K562 (cell line): ENCODE data around the gene AP2M1. TPM values are rescaled to one million over a fixed set of nuclear protein-coding genes. Genes with fewer than 3 reads are reported as not detected.
A peak's percentile ranks its signal among the peaks of the same experiment; 100 is the strongest.

Experiments
- ESRRA ChIP-seq: fragments of 450-650 bp; IDR thresholded peaks from 2 replicates; pipeline ENCODE4 v1.6.1; 2014; ENCODE audit warnings: low read depth, mild to moderate bottlenecking, moderate library complexity, borderline replicate concordance
- GTF2A2 ChIP-seq: IDR thresholded peaks from 2 replicates; pipeline ENCODE4 v1.6.1; 2016; ENCODE audit warnings: mild to moderate bottlenecking, missing genetic modification characterization, missing compliant biosample characterization
- HMG20A ChIP-seq: fragments of 450-650 bp; formaldehyde crosslinking; conservative IDR thresholded peaks from 2 replicates; pipeline ENCODE4 v1.4.0; 2020; ENCODE audit warnings: mild to moderate bottlenecking, mixed read lengths
- KDM5B ChIP-seq: fragments of 200-600 bp; sonication (generic); IDR thresholded peaks from 2 replicates; pipeline ENCODE4 v1.6.1; 2012; ENCODE audit warnings: low read depth, mild to moderate bottlenecking, moderate library complexity, low read length, control low read depth, inconsistent platforms; ENCODE audit not compliant: insufficient replicate concordance
- LARP7 ChIP-seq: fragments of 450-650 bp; IDR thresholded peaks from 2 replicates; pipeline ENCODE4 v1.6.1; 2016
- MAZ ChIP-seq, 2 experiments: fragments of 450-650 bp in 1 of 2; sonication (generic) in 1 of 2; formaldehyde crosslinking; IDR thresholded peaks in 1 of 2; conservative IDR thresholded peaks in 1 of 2; 2 replicates each; pipeline versions ENCODE4 v1.4.0 to v1.5.0; 2020; ENCODE audit warnings: mild to moderate bottlenecking in 1 of 2, missing genetic modification reagents in 1 of 2
- PHF8 ChIP-seq: fragments of 200-600 bp; sonication (generic); IDR thresholded peaks from 2 replicates; pipeline ENCODE4 v1.6.1; 2012; ENCODE audit warnings: mixed run types, mild to moderate bottlenecking, inconsistent platforms, low read length, moderate library complexity, borderline replicate concordance
- RBM22 ChIP-seq: fragments of 200-400 bp; formaldehyde crosslinking; IDR thresholded peaks from 2 replicates; pipeline ENCODE4 v1.6.1; 2018; ENCODE audit warnings: low read length, low read depth; ENCODE audit not compliant: poor library complexity, severe bottlenecking
- TEAD4 ChIP-seq, 2 experiments: sonication (generic) in 1 of 2; formaldehyde crosslinking in 1 of 2; IDR thresholded peaks; 2 replicates each; pipeline versions ENCODE4 v1.6.1 to v1.8.0; 2012 to 2022; ENCODE audit warnings: borderline replicate concordance in 1 of 2, inconsistent platforms in 1 of 2, low read length in 1 of 2, mild to moderate bottlenecking in 1 of 2, missing genetic modification reagents in 1 of 2
- ZNF133 ChIP-seq: fragments of 250-450 bp; sonication (Bioruptor Pico); IDR thresholded peaks from 2 replicates; pipeline ENCODE4 v1.4.0; 2020; ENCODE audit warnings: mild to moderate bottlenecking
- ZNF407 ChIP-seq: fragments of 450-650 bp; IDR thresholded peaks from 2 replicates; pipeline ENCODE4 v1.6.1; 2016; ENCODE audit warnings: low read depth
- ZNF436 ChIP-seq: fragments of 250-450, 450-650 bp; sonication (Bioruptor Pico); formaldehyde crosslinking; IDR thresholded peaks from 2 replicates; pipeline ENCODE4 v1.7.0; 2020; ENCODE audit warnings: mild to moderate bottlenecking
- ZNF75A ChIP-seq: fragments of 450-650 bp; formaldehyde crosslinking; IDR thresholded peaks from 2 replicates; pipeline ENCODE4 v1.4.0; 2020; ENCODE audit warnings: mild to moderate bottlenecking
- polyA plus RNA-seq, 8 experiments: library from polyadenylated mRNA; depleted of rRNA in 4 of 8; stranded (reverse) in 5 of 8; unstranded in 3 of 8; fragments of >200 nt; fragmentation: Nextera tagmentation in 2 of 8; fragmentation: Illumina TruSeq in 1 of 8; extraction: Ambion mirVana in 2 of 8; extraction: Trizol in 1 of 8; gene quantifications; 2 replicates each; pipeline versions ENCODE4 v1.2.1 to v1.2.3, GENCODE V29; 2011 to 2014; ENCODE audit warnings: inconsistent platforms in 1 of 8, missing spikeins in 1 of 8
- total RNA-seq, 7 experiments: library from RNA; depleted of rRNA in 6 of 7; stranded (reverse); fragments of >200 nt in 6 of 7; fragmentation: Illumina TruSeq in 2 of 7; extraction: Trizol in 2 of 7; gene quantifications; 2 replicates each; pipeline versions ENCODE4 v1.2.1 to v1.2.3, GENCODE V29; 2011 to 2021; ENCODE audit warnings: low replicate concordance in 1 of 7
- TF ChIP-seq, protein P1 (sequence below): fragments of 450-650 bp; IDR thresholded peaks from 2 replicates; pipeline ENCODE4 v1.6.1; 2016; ENCODE audit warnings: antibody characterized with exemption
- TF ChIP-seq, protein P2 (sequence below): fragments of 250-450 bp; sonication (Bioruptor Pico); IDR thresholded peaks from 2 replicates; pipeline ENCODE4 v1.5.0; 2020; ENCODE audit warnings: mild to moderate bottlenecking, borderline replicate concordance

AP2M1 gene
- total and polyA plus RNA-seq, 9 of the 15 experiments (the other 6 are each of a cell fraction or from before 2014, with no cell fraction given): 118 to 505 (median 296) TPM

GRCh38 chr3:184135149-184135910, 39.3 kb upstream of the AP2M1 start, which contains the start of gene EIF2B5 (continued):
- peak; percentile 98 for TF ChIP-seq ZNF407
- no peak for TF ChIP-seq ZNF436
- TF ChIP-seq ZNF133: no peak
- TF ChIP-seq HMG20A (CRISPR knock-in tag): no peak
- TF ChIP-seq MAZ (CRISPR knock-in tag; conservative IDR thresholded peaks at IDR 0.05 in 1 of 2, IDR thresholded peaks at IDR 0.05 in 1 of 2): peak; percentile 63 to 78
- TF ChIP-seq GTF2A2 (tag): no peak
- no peak for TF ChIP-seq ZNF75A (CRISPR knock-in tag)
- TF ChIP-seq RBM22: no peak
- peak; percentile 85 for TF ChIP-seq KDM5B
- peak; percentile 89 for TF ChIP-seq ESRRA
- peak; percentile 96 for TF ChIP-seq PHF8
- TF ChIP-seq, protein P1, sequence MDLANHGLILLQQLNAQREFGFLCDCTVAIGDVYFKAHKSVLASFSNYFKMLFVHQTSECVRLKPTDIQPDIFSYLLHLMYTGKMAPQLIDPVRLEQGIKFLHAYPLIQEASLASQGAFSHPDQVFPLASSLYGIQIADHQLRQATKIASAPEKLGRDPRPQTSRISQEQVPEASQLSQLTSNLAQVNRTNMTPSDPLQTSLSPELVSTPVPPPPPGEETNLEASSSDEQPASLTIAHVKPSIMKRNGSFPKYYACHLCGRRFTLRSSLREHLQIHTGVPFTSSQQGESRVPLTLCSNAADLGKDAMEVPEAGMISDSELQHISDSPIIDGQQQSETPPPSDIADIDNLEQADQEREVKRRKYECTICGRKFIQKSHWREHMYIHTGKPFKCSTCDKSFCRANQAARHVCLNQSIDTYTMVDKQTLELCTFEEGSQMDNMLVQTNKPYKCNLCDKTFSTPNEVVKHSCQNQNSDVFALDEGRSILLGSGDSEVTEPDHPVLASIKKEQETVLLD: peak; percentile 74; the same call in 1 of the 2 replicates
- no peak for TF ChIP-seq LARP7
- TF ChIP-seq, protein P2, sequence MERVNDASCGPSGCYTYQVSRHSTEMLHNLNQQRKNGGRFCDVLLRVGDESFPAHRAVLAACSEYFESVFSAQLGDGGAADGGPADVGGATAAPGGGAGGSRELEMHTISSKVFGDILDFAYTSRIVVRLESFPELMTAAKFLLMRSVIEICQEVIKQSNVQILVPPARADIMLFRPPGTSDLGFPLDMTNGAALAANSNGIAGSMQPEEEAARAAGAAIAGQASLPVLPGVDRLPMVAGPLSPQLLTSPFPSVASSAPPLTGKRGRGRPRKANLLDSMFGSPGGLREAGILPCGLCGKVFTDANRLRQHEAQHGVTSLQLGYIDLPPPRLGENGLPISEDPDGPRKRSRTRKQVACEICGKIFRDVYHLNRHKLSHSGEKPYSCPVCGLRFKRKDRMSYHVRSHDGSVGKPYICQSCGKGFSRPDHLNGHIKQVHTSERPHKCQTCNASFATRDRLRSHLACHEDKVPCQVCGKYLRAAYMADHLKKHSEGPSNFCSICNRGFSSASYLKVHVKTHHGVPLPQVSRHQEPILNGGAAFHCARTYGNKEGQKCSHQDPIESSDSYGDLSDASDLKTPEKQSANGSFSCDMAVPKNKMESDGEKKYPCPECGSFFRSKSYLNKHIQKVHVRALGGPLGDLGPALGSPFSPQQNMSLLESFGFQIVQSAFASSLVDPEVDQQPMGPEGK (CRISPR knock-in tag): no peak
- peak; percentile 47; the same call in 1 of the 2 replicates for TF ChIP-seq TEAD4 (IDR thresholded peaks at IDR 0.05; ENCODE audit: low read length)
- TF ChIP-seq TEAD4 (CRISPR knock-in tag; IDR thresholded peaks at IDR 0.05; ENCODE audit: borderline replicate concordance): no peak
